GM21576 (cell line): ENCODE measurements around the gene CD96.
"Not testable (repeated sequence)": the region's sequence is repeated elsewhere in the genome, so short reads cannot be mapped to it uniquely, and the experiment has no call there.

Experiments
- ATAC-seq: cut with Tn5 transposase; IDR thresholded peaks from one replicate; pipeline ENCODE4 v1.9.1; 2021; ENCODE audit warnings: mild to moderate bottlenecking, moderate library complexity; ENCODE audit not compliant: unreplicated experiment

Gene CD96, protein sequence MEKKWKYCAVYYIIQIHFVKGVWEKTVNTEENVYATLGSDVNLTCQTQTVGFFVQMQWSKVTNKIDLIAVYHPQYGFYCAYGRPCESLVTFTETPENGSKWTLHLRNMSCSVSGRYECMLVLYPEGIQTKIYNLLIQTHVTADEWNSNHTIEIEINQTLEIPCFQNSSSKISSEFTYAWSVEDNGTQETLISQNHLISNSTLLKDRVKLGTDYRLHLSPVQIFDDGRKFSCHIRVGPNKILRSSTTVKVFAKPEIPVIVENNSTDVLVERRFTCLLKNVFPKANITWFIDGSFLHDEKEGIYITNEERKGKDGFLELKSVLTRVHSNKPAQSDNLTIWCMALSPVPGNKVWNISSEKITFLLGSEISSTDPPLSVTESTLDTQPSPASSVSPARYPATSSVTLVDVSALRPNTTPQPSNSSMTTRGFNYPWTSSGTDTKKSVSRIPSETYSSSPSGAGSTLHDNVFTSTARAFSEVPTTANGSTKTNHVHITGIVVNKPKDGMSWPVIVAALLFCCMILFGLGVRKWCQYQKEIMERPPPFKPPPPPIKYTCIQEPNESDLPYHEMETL

DNA sequence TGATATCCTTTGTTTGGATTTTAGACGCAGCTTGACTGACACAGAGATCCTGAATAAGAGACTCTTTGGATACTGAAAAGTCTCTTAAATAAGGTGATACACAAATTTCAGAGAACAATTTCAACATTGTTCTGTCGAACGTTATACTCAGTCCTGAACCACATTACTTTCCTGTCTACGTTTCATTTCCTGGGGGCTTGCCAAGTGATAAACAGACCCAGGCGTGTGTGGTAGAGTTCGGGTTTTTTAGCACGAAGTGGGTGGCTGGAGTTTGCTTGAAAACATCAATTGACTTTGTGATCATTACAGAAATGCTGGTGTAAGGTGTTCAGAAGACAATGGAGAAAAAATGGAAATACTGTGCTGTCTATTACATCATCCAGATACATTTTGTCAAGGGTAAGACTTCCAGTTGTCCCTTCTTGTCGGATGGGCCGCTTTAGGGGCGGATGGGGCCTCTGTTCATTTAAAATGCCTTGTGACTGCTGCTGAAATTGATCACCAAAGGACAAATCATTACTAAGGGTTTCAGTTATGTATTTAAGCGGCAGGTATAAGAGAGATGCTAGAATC is at the start of gene CD96:
Gene CD96, plus strand, starts transcription at position 287 of the 573 bp plus-strand sequence. Its CDS starts 52 bp downstream, at position 339.
- peak; percentile 38 for ATAC-seq

DNA sequence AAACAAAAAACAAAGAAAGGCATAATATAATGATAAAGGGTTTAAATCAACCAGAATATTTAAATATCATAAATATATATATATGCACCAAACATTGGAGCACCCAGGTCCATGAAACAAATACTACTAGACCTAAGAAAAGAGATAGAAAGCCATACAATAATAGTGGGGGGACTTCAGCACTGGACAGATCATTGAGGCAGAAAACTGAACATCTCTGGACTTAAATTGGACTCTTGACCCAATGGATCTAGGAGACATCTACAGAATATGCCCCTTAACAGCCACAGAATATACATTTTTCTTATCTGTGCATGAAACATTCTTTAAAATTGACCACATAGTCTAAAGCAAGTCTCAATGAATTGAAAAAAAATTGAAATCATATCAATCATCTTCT is 48.7 kb upstream of the CD96 start:
- ATAC-seq, result no peak

- no peak for ATAC-seq
Observed at GRCh38 chr3:111496894-111497559, 45.0 kb upstream of the CD96 start.

DNA sequence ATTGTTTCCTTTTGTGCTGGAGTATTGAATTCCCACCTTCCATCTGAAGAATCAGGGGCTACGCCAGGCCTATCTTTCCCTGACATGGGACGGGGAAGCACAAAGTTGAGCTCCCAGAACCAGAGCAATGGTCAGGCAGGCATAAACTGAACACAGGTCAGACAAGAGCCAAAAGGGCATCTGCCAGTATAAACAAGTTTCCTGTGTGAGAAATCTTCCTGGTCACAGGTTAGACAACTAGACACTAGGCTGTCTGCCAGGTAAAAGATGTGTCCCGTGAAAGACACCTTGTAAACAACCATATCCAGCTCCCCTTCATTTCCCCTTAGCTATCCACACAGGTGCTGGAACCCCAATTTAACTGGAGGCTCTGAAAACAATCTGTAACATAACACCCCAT is 44.0 kb upstream of the CD96 start:
- no peak for ATAC-seq

- peak; percentile 68 for ATAC-seq
Observed at GRCh38 chr3:111506435-111506834, 35.6 kb upstream of the CD96 start.

GRCh38 chr3:111509308-111509707 is 32.7 kb upstream of the CD96 start:
- ATAC-seq, result no peak

- no peak for ATAC-seq
Observed at GRCh38 chr3:111517801-111518200, 24.2 kb upstream of the CD96 start.

- ATAC-seq, result no peak
Observed at GRCh38 chr3:111519178-111519855, 22.7 kb upstream of the CD96 start.

DNA sequence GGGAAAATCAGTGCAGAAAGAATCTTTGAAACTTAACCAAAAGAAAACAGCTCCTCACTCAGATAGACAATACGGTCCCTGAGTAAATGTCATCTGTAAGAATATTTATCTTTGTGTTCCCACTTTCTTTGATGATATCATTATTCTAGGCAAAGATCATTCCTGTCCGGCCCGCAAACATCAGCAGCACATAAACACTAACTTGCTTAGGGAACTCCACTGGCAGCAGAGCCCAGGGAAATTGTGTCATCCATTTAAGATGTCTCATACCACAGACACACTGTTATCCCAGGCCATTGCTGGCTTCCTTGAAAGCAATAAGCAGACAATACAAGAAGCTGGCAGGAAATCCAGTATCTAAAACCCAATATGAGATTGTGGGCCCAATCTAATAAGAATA is 20.1 kb upstream of the CD96 start:
- no peak for ATAC-seq

- not testable (repeated sequence) for ATAC-seq
Observed at GRCh38 chr3:111524486-111524885, 17.5 kb upstream of the CD96 start.

- ATAC-seq, result no peak
Observed at GRCh38 chr3:111531446-111531845, 10.6 kb upstream of the CD96 start.

DNA sequence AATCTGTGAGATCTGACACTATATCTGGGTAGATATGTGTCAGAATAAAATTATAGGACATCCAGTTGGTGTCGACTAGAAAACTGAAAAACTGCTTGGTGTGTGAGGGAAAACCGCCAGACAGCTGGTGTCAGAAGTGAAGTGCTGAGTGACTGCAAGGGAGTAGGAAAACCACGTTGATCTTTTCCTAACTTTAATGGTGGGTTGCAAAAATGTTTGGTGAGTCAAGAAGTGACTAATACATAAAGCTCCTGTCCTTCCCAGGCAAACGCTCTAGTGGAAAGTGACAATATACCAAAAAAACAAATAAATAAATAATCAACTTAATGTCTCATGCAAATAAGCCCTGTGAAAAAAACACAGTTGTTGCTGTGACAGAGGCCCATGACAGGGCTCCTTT is 7.3 kb upstream of the CD96 start:
- no peak for ATAC-seq

- ATAC-seq, result no peak
Observed at GRCh38 chr3:111538111-111538510, 3.9 kb upstream of the CD96 start.

GRCh38 chr3:111538681-111539083 is 3.3 kb upstream of the CD96 start:
- peak; percentile 23 for ATAC-seq

DNA sequence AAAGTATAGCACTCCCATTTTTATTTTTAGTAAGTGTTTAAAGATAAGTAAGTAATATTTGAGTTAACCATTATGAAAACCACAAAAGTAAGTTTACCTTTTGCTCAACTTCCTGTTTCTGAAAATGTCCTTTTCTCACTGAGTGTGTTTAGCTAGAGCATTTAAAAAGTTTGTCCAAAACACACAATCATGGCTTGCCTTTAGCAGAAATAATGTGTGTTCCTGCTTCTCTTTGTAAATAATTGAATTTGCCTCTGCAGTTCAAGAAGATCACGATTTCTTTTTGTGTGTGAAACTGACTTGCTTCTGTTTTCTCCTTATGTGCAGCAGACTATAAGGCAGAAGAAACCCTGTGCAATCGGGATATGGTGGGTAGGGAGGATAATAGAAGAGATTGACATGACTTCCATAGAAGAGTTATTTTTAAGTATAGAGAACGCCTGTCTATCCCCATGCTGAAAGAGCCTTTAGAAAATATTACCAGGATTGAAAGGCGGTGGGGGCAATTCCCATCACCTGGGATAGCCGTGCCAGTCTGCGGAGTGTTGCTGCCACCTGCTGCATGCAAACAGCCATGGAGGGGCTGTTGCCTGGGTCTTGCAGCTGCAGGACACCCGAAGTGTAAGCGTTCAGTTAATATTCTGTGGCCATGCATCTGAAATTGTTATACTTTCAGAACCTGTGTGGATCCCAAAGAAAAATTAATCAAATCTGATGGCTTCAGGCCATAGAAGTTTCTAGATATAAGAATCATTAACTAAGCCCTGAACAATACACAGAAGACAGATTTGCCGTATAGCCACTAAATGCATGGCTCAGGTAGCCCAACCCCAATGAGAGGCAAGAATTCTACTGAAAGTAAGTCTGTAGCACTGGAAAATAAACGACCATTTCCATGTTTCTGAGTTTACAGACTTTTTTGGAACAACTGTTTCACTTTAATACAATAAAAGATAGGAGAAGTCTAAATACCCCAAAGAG is 2.4 kb upstream of the CD96 start:
- peak; percentile 66 for ATAC-seq

GRCh38 chr3:111541391-111541790 is 606 bp upstream of the CD96 start:
- ATAC-seq, result no peak

DNA sequence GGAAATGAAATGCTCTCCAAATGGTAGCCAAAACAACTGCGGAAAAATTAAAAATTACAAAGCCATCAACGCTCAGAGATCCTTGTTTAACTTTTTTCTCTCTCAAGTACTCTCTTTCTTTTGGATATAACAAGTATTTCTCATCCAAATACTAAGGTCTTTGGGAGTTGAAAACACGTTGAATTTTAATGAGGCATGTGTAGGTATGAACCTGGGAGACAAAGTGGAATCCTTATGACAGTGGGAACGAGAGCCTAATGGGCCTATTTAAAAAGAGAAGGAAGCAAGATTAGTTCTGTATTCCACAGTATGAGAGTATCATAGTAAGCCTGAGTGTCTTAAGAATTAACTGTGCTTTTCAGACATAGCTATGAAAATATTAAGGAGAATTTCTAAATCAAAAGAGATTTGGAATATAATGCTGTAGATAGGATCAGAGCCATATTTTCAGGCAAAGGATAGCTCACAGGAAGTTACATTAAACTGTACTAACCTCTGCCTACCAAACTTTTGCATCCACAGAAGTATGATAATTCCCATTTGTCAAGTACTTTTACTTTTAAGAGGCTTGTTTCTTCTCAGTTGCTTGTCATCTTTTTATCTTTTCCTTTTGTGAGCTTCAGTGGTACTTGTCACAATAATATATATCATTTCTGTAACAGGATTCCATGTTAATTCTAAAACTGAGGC is 759 bp downstream of the CD96 start:
- ATAC-seq, result no peak

DNA sequence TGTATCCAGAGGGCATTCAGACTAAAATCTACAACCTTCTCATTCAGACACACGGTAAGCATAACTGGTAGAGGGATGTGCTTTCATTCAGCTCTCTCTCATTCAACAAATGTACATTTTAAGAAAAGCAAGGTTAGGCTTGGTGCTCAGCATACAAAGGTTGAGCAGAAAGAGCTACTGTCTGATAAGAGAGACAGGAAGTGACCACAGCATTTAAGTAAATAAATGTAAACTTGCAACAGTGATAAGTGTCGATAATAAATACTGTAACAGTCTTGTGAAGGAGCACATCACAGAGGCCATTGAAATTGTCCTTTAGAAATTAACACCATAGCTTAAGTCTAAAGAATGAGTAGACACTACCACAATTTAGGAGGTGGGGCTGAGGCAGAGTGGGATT is 3.4 kb downstream of the CD96 start:
- ATAC-seq, result no peak

DNA sequence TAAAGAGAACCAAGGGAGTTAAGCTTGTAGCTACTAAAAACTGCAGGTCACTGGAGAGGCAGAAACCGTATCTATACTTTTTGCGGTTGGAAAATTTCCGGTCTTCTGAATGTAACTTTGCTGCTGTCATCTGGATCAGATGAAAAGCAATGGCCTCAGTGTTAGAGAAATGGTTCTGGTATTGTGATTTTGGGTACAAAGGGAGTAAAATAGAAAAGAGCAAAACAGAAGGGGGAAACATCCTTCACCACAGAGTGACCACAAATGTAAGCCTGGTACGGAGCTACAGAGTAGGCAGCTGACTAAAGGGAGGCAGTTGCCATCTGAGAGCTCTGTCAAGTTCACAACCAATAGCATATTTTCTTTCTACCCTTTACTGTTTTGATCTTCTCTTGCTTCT is 5.6 kb downstream of the CD96 start:
- peak; percentile 85 for ATAC-seq
